Mesothelial cell of epicardium (in vitro differentiated cells): ENCODE results near the gene SH3BP5L. TPM values are rescaled to one million over a fixed set of nuclear protein-coding genes. Genes with fewer than 3 reads are reported as not detected.

Source experiments
- DNase-seq, 2 experiments: peaks; one replicate each; pipeline ENCODE4 v3.0.0; 2021; ENCODE audit warnings: low spot score in 2 of 2; ENCODE audit not compliant: unreplicated experiment in 2 of 2
- H3K27ac Mint-ChIP-seq: 2 replicates; pipeline ENCODE4 v1.8.0; 2021; ENCODE audit warnings: mixed read lengths
- H3K27me3 Mint-ChIP-seq: 2 replicates; pipeline ENCODE4 v1.8.0; 2021; ENCODE audit warnings: low read depth, mixed read lengths
- H3K36me3 Mint-ChIP-seq: 2 replicates; pipeline ENCODE4 v1.8.0; 2021; ENCODE audit warnings: mixed read lengths
- H3K4me1 Mint-ChIP-seq: 2 replicates; pipeline ENCODE4 v1.8.0; 2021; ENCODE audit warnings: mixed read lengths
- H3K4me3 Mint-ChIP-seq: 2 replicates; pipeline ENCODE4 v1.8.0; 2021; ENCODE audit warnings: mild to moderate bottlenecking, moderate library complexity, mixed read lengths
- H3K9me3 Mint-ChIP-seq: 2 replicates; pipeline ENCODE4 v1.8.0; 2021; ENCODE audit warnings: mixed read lengths
- microRNA-seq: library from miRNA; unstranded; fragments of <30 nt; microRNA quantifications from one replicate; pipeline ENCODE4 v1.2.0, GENCODE V29; 2021; ENCODE audit warnings: inconsistent platforms, mixed read lengths
- total RNA-seq: library from RNA; stranded (reverse); gene quantifications from 3 replicates; pipeline ENCODE4 v1.2.1, GENCODE V29; 2021
- TF ChIP-seq, protein P1 (sequence below): fragments of 200-600 bp; sonication (generic); IDR thresholded peaks from one replicate; pipeline ENCODE4 v1.5.0; 2021; ENCODE audit warnings: antibody characterized with exemption; ENCODE audit not compliant: unreplicated experiment

SH3BP5L gene
- total RNA-seq, 1 donor from 2014 or later: 24.9 TPM

DNA sequence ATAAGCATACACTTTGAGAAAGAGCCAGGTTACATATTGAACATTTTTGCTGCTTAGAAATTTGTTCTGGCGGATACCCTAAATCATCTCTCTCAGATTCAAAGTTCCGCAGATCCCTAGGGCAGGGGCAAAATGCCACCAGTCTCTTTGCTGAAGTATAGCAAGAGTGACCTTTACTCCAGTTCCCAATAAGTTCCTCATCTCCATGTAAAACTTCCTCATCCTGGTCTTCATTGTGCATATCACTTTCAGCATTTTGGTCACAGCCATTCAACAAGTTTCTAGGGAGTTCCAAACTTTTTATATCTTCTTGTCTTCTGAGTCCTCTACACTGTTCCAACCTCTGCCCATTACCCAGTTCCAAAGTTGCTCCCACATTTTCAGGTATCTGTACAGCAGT is 46.8 kb downstream of the SH3BP5L start:
- DNase-seq: no peak
- Mint-ChIP-seq H3K4me1 (no peaks in the 10 kb centered on the region), H3K27ac (no peak overlapping the region), H3K9me3 (peaks cover 78% of the 10 kb centered on the region), H3K27me3 (no peaks in the 10 kb centered on the region), H3K4me3 (no peak overlapping the region), H3K36me3 (peaks cover 4% of the 10 kb centered on the region)
- TF ChIP-seq, protein P1, sequence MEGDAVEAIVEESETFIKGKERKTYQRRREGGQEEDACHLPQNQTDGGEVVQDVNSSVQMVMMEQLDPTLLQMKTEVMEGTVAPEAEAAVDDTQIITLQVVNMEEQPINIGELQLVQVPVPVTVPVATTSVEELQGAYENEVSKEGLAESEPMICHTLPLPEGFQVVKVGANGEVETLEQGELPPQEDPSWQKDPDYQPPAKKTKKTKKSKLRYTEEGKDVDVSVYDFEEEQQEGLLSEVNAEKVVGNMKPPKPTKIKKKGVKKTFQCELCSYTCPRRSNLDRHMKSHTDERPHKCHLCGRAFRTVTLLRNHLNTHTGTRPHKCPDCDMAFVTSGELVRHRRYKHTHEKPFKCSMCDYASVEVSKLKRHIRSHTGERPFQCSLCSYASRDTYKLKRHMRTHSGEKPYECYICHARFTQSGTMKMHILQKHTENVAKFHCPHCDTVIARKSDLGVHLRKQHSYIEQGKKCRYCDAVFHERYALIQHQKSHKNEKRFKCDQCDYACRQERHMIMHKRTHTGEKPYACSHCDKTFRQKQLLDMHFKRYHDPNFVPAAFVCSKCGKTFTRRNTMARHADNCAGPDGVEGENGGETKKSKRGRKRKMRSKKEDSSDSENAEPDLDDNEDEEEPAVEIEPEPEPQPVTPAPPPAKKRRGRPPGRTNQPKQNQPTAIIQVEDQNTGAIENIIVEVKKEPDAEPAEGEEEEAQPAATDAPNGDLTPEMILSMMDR: no peak

DNA sequence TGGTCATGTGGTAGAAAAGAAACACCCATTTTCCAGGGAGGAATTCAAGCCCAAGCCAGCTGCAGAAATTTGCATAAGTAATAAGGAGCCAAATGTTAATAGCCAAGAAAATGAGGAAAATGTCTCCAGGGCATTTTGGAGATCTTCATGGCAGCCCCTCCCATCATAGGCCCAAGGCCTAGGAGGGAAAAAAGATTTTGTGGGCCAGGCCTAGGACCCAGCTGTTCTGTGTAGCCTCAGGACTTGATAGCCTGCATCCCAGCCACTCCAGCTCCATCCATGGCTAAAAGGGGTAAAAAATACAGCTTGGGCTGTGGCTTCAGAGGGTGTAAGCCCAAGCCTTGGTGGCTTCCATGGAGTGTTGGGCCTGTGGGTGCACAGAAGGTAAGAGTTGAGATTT is 48.7 kb downstream of the SH3BP5L start:
- no peaks in the 10 kb centered on the region for H3K27me3 Mint-ChIP-seq
- H3K36me3 Mint-ChIP-seq: peaks cover 3% of the 10 kb centered on the region
- DNase-seq: no peak
- no peak overlapping the region for H3K27ac Mint-ChIP-seq
- H3K4me3 Mint-ChIP-seq: no peak overlapping the region
- no peaks in the 10 kb centered on the region for H3K4me1 Mint-ChIP-seq
- peaks cover 76% of the 10 kb centered on the region for H3K9me3 Mint-ChIP-seq
- TF ChIP-seq, protein P1: no peak

DNA sequence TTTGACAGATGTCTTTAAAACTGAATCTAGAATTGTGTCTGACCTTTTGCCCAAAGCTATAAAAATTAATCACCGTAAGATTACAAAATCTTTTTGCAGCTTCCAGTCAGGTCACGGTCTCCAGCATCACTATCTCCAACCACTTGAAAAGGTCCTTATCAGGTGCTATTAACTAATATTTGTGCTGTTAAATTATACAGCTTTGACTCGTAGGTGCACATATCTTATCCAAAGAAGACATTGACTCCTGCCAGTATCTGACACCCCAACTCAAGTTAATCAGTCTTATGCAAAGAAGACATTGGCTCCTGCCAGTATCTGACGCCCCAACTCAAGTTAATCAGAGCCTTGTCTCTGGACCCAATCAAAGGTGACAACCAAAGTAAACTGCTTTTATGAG is 50.3 kb downstream of the SH3BP5L start:
- TF ChIP-seq, protein P1: no peak
- Mint-ChIP-seq H3K4me3 (no peak overlapping the region), H3K36me3 (no peaks in the 10 kb centered on the region), H3K27me3 (no peaks in the 10 kb centered on the region), H3K9me3 (peaks cover 71% of the 10 kb centered on the region), H3K4me1 (no peaks in the 10 kb centered on the region), H3K27ac (no peak overlapping the region)
- no peak for DNase-seq

Small RNA genes within 50 kb of the gene (microRNA-seq; reads per million reads assigned to microRNA genes)
- not detected for gene MIR3124

Other genes starting within 250 kb of the SH3BP5L start
- gene OR2T10, start 228.2 kb downstream of the SH3BP5L start, total RNA-seq: not detected in 3 replicates
- not detected in 3 replicates for gene OR2T11, start 190.8 kb downstream of the SH3BP5L start, total RNA-seq
- not detected in 3 replicates for gene OR2T35, start 180.6 kb downstream of the SH3BP5L start, total RNA-seq
- not detected in 3 replicates for gene OR2T27, start 170.4 kb downstream of the SH3BP5L start, total RNA-seq
- not detected in 3 replicates for gene OR14I1, start 123.1 kb downstream of the SH3BP5L start, total RNA-seq
- gene LYPD8, start 70.2 kb downstream of the SH3BP5L start, total RNA-seq: not detected in 3 replicates
- gene ZNF672, start 12.3 kb upstream of the SH3BP5L start, total RNA-seq: 36.1 to 40.9 TPM (median 38.2 TPM) in 3 replicates
- gene ZNF692, start 33.2 kb upstream of the SH3BP5L start, total RNA-seq: 78.9 to 84.2 TPM (median 80.1 TPM) in 3 replicates
- gene PGBD2, start 80.3 kb upstream of the SH3BP5L start, total RNA-seq: 8.5 to 9.7 TPM (median 8.6 TPM) in 3 replicates